IMR-90 (cell line): Measurements from ENCODE around the gene ANTXR2. TPM values are rescaled to one million over a fixed set of nuclear protein-coding genes. Genes with fewer than 3 reads are reported as not detected.

ENCODE experiments used
- ATAC-seq: fragments of 200-7000 bp; cut with Tn5 transposase; 2 replicates; pipeline ENCODE4 v1.9.1; 2020; ENCODE audit warnings: low read depth, mild to moderate bottlenecking, moderate library complexity
- BruUV-seq: library from RNA; stranded (reverse); fragments of 400-500 nt; replicated peaks from 2 replicates; lab custom pipeline; 2021; lab: Mats Ljungman, UMichigan
- CTCF ChIA-PET: fragments of 300-600 bp; formaldehyde crosslinking; extraction: SDS; loops from one replicate; lab custom pipeline; 2021; ENCODE audit warnings: antibody characterized with exemption; lab: Yijun Ruan, JAX
- POLR2A ChIA-PET: fragments of 300-600 bp; sonication (Branson Sonifier 250); formaldehyde crosslinking; loops from one replicate; lab custom pipeline; 2022; ENCODE audit warnings: antibody characterized with exemption; ENCODE audit not compliant: unreplicated experiment; lab: Charles Lee
- DNase-seq: peaks from one replicate; pipeline ENCODE4 v3.0.0; 2013
- H2AFZ ChIP-seq: replicated peaks from 2 replicates; pipeline ENCODE3; 2013; ENCODE audit warnings: low read length, mild to moderate bottlenecking; ENCODE audit not compliant: poor library complexity
- H2AK5ac ChIP-seq: 2 replicates; pipeline ENCODE4 v1.6.1; 2013; ENCODE audit warnings: low read depth, low read length, inconsistent platforms
- H2AK9ac ChIP-seq: replicated peaks from 2 replicates; pipeline ENCODE3; 2013; ENCODE audit warnings: mild to moderate bottlenecking, low read depth, low read length, moderate library complexity; ENCODE audit not compliant: poor library complexity
- H2BK120ac ChIP-seq: 2 replicates; pipeline ENCODE4 v1.6.1; 2013; ENCODE audit warnings: low read depth, low read length, inconsistent platforms
- H2BK15ac ChIP-seq: 3 replicates; pipeline ENCODE4 v1.6.1; 2013; ENCODE audit warnings: low read depth, low read length, inconsistent platforms
- H2BK20ac ChIP-seq: 2 replicates; pipeline ENCODE4 v1.6.1; 2013; ENCODE audit warnings: low read depth, mild to moderate bottlenecking, inconsistent platforms, low read length, moderate library complexity
- H2BK5ac ChIP-seq: 2 replicates; pipeline ENCODE4 v1.6.1; 2013; ENCODE audit warnings: mild to moderate bottlenecking, low read depth, low read length, inconsistent platforms; ENCODE audit not compliant: poor library complexity, severe bottlenecking
- H3K14ac ChIP-seq: replicated peaks from 2 replicates; pipeline ENCODE4 v1.6.1; 2013; ENCODE audit warnings: low read depth, low read length, inconsistent platforms
- H3K18ac ChIP-seq: 2 replicates; pipeline ENCODE4 v1.6.1; 2013; ENCODE audit warnings: low read depth, low read length, control low read depth
- H3K23ac ChIP-seq: 2 replicates; pipeline ENCODE4 v1.6.1; 2013; ENCODE audit warnings: low read depth, low read length, inconsistent platforms
- H3K27ac ChIP-seq: 2 replicates; pipeline ENCODE4 v1.5.1; 2013; ENCODE audit warnings: mild to moderate bottlenecking, control low read depth, low read length; ENCODE audit not compliant: insufficient read depth
- H3K27me3 ChIP-seq: 2 replicates; pipeline ENCODE4 v1.6.1; 2013; ENCODE audit warnings: low read length; ENCODE audit not compliant: control insufficient read depth, insufficient read depth
- H3K36me3 ChIP-seq: 2 replicates; pipeline ENCODE4 v1.6.1; 2013; ENCODE audit warnings: low read length, mixed read lengths; ENCODE audit not compliant: control insufficient read depth, insufficient read depth
- H3K4ac ChIP-seq: 2 replicates; pipeline ENCODE4 v1.6.1; 2013; ENCODE audit warnings: low read depth, low read length, inconsistent platforms
- H3K4me1 ChIP-seq: 2 replicates; pipeline ENCODE4 v1.6.1; 2013; ENCODE audit warnings: low read length, mixed read lengths; ENCODE audit not compliant: control insufficient read depth, insufficient read depth
- H3K4me2 ChIP-seq: 2 replicates; pipeline ENCODE4 v1.6.1; 2013; ENCODE audit warnings: low read depth, mild to moderate bottlenecking, control low read depth, low read length, moderate library complexity
- H3K4me3 ChIP-seq: 2 replicates; pipeline ENCODE4 v1.5.1; 2013; ENCODE audit warnings: low read depth, mild to moderate bottlenecking, control low read depth, low read length, moderate library complexity; ENCODE audit not compliant: insufficient read depth
- H3K56ac ChIP-seq: 2 replicates; pipeline ENCODE4 v1.6.1; 2013; ENCODE audit warnings: low read length, inconsistent platforms; ENCODE audit not compliant: insufficient read depth; ENCODE audit errors: extremely low read depth
- H3K79me1 ChIP-seq, 2 experiments: 2 replicates each; pipeline ENCODE4 v1.6.1; 2013; ENCODE audit warnings: low read length in 2 of 2, inconsistent platforms in 1 of 2, low read depth in 1 of 2
- H3K9ac ChIP-seq: 2 replicates; pipeline ENCODE4 v1.6.1; 2013; ENCODE audit warnings: low read depth, low read length, control low read depth
- H3K9me1 ChIP-seq: 2 replicates; pipeline ENCODE4 v1.6.1; 2013; ENCODE audit warnings: low read length, inconsistent platforms; ENCODE audit not compliant: insufficient read depth
- H3K9me3 ChIP-seq: 2 replicates; pipeline ENCODE4 v1.6.1; 2013; ENCODE audit warnings: low read length; ENCODE audit not compliant: control insufficient read depth, insufficient read depth
- H4K20me1 ChIP-seq: 2 replicates; pipeline ENCODE4 v1.6.1; 2013; ENCODE audit warnings: low read length, inconsistent platforms; ENCODE audit not compliant: insufficient read depth
- H4K5ac ChIP-seq: 2 replicates; pipeline ENCODE4 v1.6.1; 2013; ENCODE audit warnings: mild to moderate bottlenecking, low read depth, low read length, control low read depth
- H4K8ac ChIP-seq, 2 experiments: 2 replicates each; pipeline ENCODE4 v1.6.1; 2013; ENCODE audit warnings: low read depth in 2 of 2, low read length in 2 of 2, control low read depth in 1 of 2, inconsistent platforms in 1 of 2
- H4K91ac ChIP-seq: 2 replicates; pipeline ENCODE4 v1.6.1; 2013; ENCODE audit warnings: low read depth, low read length, inconsistent platforms; ENCODE audit not compliant: insufficient read depth
- BHLHE40 ChIP-seq: fragments of 150-350 bp; IDR thresholded peaks from 2 replicates; pipeline ENCODE4 v1.6.1; 2016; ENCODE audit warnings: mild to moderate bottlenecking, low read depth, low read length
- CEBPB ChIP-seq: IDR thresholded peaks from 2 replicates; pipeline ENCODE4 v1.6.1; 2012; ENCODE audit warnings: low read depth, low read length, improper control_type of control experiment
- CHD1 ChIP-seq: IDR thresholded peaks from 2 replicates; pipeline ENCODE4 v1.6.1; 2012; ENCODE audit warnings: low read depth, low read length, improper control_type of control experiment
- FOS ChIP-seq: fragments of 150-350 bp; IDR thresholded peaks from 2 replicates; pipeline ENCODE4 v1.6.1; 2016; ENCODE audit warnings: low read depth, low read length
- MAFK ChIP-seq: IDR thresholded peaks from 2 replicates; pipeline ENCODE4 v1.6.1; 2012; ENCODE audit warnings: low read depth, low read length, improper control_type of control experiment
- MAZ ChIP-seq: IDR thresholded peaks from 2 replicates; pipeline ENCODE4 v1.6.1; 2012; ENCODE audit warnings: low read depth, mild to moderate bottlenecking, low read length, improper control_type of control experiment, moderate library complexity, borderline replicate concordance
- MXI1 ChIP-seq: IDR thresholded peaks from 2 replicates; pipeline ENCODE4 v1.6.1; 2012; ENCODE audit warnings: low read depth, mild to moderate bottlenecking, low read length, moderate library complexity, borderline replicate concordance
- NFE2L2 ChIP-seq: fragments of 150-350 bp; IDR thresholded peaks from 2 replicates; pipeline ENCODE4 v1.6.1; 2016; ENCODE audit warnings: low read depth, mild to moderate bottlenecking, low read length
- POLR2A ChIP-seq: IDR thresholded peaks from 2 replicates; pipeline ENCODE4 v1.6.1; 2012; ENCODE audit warnings: mild to moderate bottlenecking, low read depth, low read length
- RAD21 ChIP-seq: IDR thresholded peaks from 2 replicates; pipeline ENCODE4 v1.6.1; 2012; ENCODE audit warnings: low read length, improper control_type of control experiment
- RCOR1 ChIP-seq: IDR thresholded peaks from 2 replicates; pipeline ENCODE4 v1.6.1; 2012; ENCODE audit warnings: mild to moderate bottlenecking, low read length, improper control_type of control experiment; ENCODE audit not compliant: insufficient replicate concordance
- RFX5 ChIP-seq: IDR thresholded peaks from 2 replicates; pipeline ENCODE4 v1.8.0; 2012; ENCODE audit warnings: low read depth, mild to moderate bottlenecking, low read length, moderate library complexity
- SMC3 ChIP-seq: fragments of 150-350 bp; IDR thresholded peaks from 2 replicates; pipeline ENCODE4 v1.6.1; 2016; ENCODE audit warnings: low read depth, mild to moderate bottlenecking, antibody characterized with exemption, low read length, moderate library complexity
- dilution Hi-C: fragments of 300-500 bp; cut with HindIII; formaldehyde crosslinking; loops from one replicate; pipeline ENCODE4 v1.14.3; 2018; ENCODE audit warnings: low sequenced_read_pairs; ENCODE audit not compliant: unreplicated experiment
- in situ Hi-C: fragments of 300-500 bp; cut with MboI; formaldehyde crosslinking; loops from 3 replicates; pipeline ENCODE4 v1.14.3; 2019; ENCODE audit warnings: low sequenced_read_pairs, inconsistent platforms, mixed read lengths
- intact Hi-C: fragments of 100-400 bp; cut with micrococcal nuclease; formaldehyde crosslinking; loops from 2 replicates; pipeline ENCODE4 v1.10.0; 2022
- polyA plus RNA-seq, 3 experiments: library from polyadenylated mRNA; depleted of rRNA; stranded (reverse); fragments of >200 nt; gene quantifications; 2 replicates each; pipeline ENCODE4 v1.2.3, GENCODE V29; 2012; ENCODE audit warnings: low replicate concordance in 1 of 3
- total RNA-seq: library from RNA; depleted of rRNA; stranded (reverse); fragments of >200 nt; gene quantifications from 2 replicates; pipeline ENCODE4 v1.2.3, GENCODE V29; 2012
- TF ChIP-seq, protein P1 (sequence below): conservative IDR thresholded peaks from 2 replicates; pipeline ENCODE4 v1.5.1; 2012; ENCODE audit warnings: mild to moderate bottlenecking, low read depth, low read length, improper control_type of control experiment
- TF ChIP-seq, protein P2 (sequence below): fragments of 150-350 bp; IDR thresholded peaks from 2 replicates; pipeline ENCODE4 v1.6.1; 2017; ENCODE audit warnings: mild to moderate bottlenecking, antibody characterized with exemption, low read length, low read depth
- TF ChIP-seq, protein P3 (sequence below): fragments of 150-350 bp; IDR thresholded peaks from 2 replicates; pipeline ENCODE4 v1.6.1; 2016; ENCODE audit warnings: low read depth, mild to moderate bottlenecking, low read length, moderate library complexity, borderline replicate concordance

ANTXR2 gene
- total and polyA plus RNA-seq, 2 of the 4 experiments (the other 2 are of a cell fraction), result 46.8 to 88.5 TPM

DNA sequence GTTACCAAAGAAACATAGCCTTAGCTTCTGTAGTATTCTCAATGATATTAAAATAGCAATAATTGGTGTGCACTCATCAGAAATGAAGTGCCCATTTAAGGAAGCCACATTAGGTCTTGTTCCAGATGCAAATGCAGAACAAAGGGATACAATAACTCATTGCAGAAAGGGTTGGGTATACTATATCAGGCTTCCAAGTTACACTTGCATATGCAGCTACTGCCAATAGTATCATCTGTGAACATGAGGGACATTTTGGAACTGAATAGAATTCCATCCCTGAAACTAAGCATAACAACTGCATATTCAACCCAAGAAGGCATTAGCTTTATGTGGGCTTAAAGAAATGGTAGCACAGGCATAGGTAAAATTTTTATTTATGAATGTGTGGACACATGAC lies 167.8 kb downstream of the ANTXR2 start:
- CTCF ChIA-PET, result no interaction called here
- ATAC-seq, result no peak
- no peak overlapping the region for H4K91ac ChIP-seq

More for the DNA sequence above, 167.8 kb downstream of the ANTXR2 start:
- H3K9ac ChIP-seq, result no peak overlapping the region
- H3K4ac ChIP-seq, result no peak overlapping the region
- H2AFZ ChIP-seq, result no peak overlapping the region
- H3K18ac ChIP-seq, result no peak overlapping the region
- no peak overlapping the region for H2BK5ac ChIP-seq
- POLR2A ChIA-PET, result no interaction called here
- H3K4me3 ChIP-seq, result no peak overlapping the region
- no peak overlapping the region for H3K14ac ChIP-seq
- no peaks in the 10 kb centered on the region; the same call in 1 of the 2 replicates for H3K9me1 ChIP-seq
- intact Hi-C loops (no loop called here), dilution Hi-C loops (no loop called here), in situ Hi-C loops (no loop called here)
- peaks cover 11 to 19% of the 10 kb centered on the region in 2 experiments; a peak in 3 of 4 replicates for H3K79me1 ChIP-seq
- H2AK5ac ChIP-seq, result no peak overlapping the region
- H3K23ac ChIP-seq, result no peak overlapping the region
- H3K4me2 ChIP-seq, result no peak overlapping the region
- no peak overlapping the region for H3K56ac ChIP-seq
- no peak for DNase-seq
- no peak overlapping the region for H4K5ac ChIP-seq
- H2BK20ac ChIP-seq, result no peak overlapping the region
- no peak overlapping the region for H4K8ac ChIP-seq
- no peaks in the 10 kb centered on the region for H3K4me1 ChIP-seq
- H3K36me3 ChIP-seq, result peaks cover 15% of the 10 kb centered on the region
- no peak overlapping the region for H3K27ac ChIP-seq
- BruUV-seq, result no TSS peak
- H2BK120ac ChIP-seq, result no peak overlapping the region
- no peak overlapping the region for H2AK9ac ChIP-seq
- no peak overlapping the region for H2BK15ac ChIP-seq
- H4K20me1 ChIP-seq, result no peaks in the 10 kb centered on the region
- H3K9me3 ChIP-seq, result no peaks in the 10 kb centered on the region
- TF ChIP-seq MAFK (no peak), NFE2L2 (no peak), FOS (no peak), RFX5 (no peak), BHLHE40 (no peak), CEBPB (no peak), CHD1 (no peak), SMC3 (no peak), MXI1 (no peak), POLR2A (no peak), RAD21 (no peak), MAZ (no peak), RCOR1 (no peak)
- TF ChIP-seq, protein P1, sequence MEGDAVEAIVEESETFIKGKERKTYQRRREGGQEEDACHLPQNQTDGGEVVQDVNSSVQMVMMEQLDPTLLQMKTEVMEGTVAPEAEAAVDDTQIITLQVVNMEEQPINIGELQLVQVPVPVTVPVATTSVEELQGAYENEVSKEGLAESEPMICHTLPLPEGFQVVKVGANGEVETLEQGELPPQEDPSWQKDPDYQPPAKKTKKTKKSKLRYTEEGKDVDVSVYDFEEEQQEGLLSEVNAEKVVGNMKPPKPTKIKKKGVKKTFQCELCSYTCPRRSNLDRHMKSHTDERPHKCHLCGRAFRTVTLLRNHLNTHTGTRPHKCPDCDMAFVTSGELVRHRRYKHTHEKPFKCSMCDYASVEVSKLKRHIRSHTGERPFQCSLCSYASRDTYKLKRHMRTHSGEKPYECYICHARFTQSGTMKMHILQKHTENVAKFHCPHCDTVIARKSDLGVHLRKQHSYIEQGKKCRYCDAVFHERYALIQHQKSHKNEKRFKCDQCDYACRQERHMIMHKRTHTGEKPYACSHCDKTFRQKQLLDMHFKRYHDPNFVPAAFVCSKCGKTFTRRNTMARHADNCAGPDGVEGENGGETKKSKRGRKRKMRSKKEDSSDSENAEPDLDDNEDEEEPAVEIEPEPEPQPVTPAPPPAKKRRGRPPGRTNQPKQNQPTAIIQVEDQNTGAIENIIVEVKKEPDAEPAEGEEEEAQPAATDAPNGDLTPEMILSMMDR, result no peak
- TF ChIP-seq, protein P2, sequence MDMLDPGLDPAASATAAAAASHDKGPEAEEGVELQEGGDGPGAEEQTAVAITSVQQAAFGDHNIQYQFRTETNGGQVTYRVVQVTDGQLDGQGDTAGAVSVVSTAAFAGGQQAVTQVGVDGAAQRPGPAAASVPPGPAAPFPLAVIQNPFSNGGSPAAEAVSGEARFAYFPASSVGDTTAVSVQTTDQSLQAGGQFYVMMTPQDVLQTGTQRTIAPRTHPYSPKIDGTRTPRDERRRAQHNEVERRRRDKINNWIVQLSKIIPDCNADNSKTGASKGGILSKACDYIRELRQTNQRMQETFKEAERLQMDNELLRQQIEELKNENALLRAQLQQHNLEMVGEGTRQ, result no peak
- TF ChIP-seq, protein P3, sequence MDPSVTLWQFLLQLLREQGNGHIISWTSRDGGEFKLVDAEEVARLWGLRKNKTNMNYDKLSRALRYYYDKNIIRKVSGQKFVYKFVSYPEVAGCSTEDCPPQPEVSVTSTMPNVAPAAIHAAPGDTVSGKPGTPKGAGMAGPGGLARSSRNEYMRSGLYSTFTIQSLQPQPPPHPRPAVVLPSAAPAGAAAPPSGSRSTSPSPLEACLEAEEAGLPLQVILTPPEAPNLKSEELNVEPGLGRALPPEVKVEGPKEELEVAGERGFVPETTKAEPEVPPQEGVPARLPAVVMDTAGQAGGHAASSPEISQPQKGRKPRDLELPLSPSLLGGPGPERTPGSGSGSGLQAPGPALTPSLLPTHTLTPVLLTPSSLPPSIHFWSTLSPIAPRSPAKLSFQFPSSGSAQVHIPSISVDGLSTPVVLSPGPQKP, result no peak
- no peaks in the 10 kb centered on the region for H3K27me3 ChIP-seq
